ENCODE measurements around the gene CMIP.

- peak; percentile 91 to 98 (median 96) for TF ChIP-seq CTCF (IDR thresholded peaks at IDR 0.05)
- TF ChIP-seq POLR2A (IDR thresholded peaks at IDR 0.05): no peak
These were observed 40.8 kb upstream of the CMIP start for GRCh38 chr16:81403601-81404391.

Measured in Peyer's patch (tissue), 4 donors.